ENCODE results near the gene C1orf167. TPM values are rescaled to one million over a fixed set of nuclear protein-coding genes. Genes with fewer than 3 reads are reported as not detected.

C1orf167 gene
- total and polyA plus RNA-seq, 2 experiments from 2014 or later = 1.7 to 2.2 TPM

GRCh38 chr1:11713095-11713494 is 48.9 kb upstream of the C1orf167 start:
- Mint-ChIP-seq H3K4me1 (peaks cover 10% of the 10 kb centered on the region; the same call in 2 of the 3 replicates), H3K27me3 (ENCODE audit: insufficient read depth, low read depth, poor library complexity) (peaks cover 7% of the 10 kb centered on the region), H3K9me3 (no peaks in the 10 kb centered on the region), H3K27ac (no peak overlapping the region), H3K4me3 (no peak overlapping the region), H3K36me3 (ENCODE audit: low read depth) (peaks cover 37% of the 10 kb centered on the region)
- no peaks in the 10 kb centered on the region for H3K4me1 ChIP-seq (ENCODE audit: insufficient read depth)
- no peak overlapping the region for H3K27ac ChIP-seq (ENCODE audit: low read depth)
- H3K4me3 ChIP-seq = no peak overlapping the region
- TF ChIP-seq, protein P1, sequence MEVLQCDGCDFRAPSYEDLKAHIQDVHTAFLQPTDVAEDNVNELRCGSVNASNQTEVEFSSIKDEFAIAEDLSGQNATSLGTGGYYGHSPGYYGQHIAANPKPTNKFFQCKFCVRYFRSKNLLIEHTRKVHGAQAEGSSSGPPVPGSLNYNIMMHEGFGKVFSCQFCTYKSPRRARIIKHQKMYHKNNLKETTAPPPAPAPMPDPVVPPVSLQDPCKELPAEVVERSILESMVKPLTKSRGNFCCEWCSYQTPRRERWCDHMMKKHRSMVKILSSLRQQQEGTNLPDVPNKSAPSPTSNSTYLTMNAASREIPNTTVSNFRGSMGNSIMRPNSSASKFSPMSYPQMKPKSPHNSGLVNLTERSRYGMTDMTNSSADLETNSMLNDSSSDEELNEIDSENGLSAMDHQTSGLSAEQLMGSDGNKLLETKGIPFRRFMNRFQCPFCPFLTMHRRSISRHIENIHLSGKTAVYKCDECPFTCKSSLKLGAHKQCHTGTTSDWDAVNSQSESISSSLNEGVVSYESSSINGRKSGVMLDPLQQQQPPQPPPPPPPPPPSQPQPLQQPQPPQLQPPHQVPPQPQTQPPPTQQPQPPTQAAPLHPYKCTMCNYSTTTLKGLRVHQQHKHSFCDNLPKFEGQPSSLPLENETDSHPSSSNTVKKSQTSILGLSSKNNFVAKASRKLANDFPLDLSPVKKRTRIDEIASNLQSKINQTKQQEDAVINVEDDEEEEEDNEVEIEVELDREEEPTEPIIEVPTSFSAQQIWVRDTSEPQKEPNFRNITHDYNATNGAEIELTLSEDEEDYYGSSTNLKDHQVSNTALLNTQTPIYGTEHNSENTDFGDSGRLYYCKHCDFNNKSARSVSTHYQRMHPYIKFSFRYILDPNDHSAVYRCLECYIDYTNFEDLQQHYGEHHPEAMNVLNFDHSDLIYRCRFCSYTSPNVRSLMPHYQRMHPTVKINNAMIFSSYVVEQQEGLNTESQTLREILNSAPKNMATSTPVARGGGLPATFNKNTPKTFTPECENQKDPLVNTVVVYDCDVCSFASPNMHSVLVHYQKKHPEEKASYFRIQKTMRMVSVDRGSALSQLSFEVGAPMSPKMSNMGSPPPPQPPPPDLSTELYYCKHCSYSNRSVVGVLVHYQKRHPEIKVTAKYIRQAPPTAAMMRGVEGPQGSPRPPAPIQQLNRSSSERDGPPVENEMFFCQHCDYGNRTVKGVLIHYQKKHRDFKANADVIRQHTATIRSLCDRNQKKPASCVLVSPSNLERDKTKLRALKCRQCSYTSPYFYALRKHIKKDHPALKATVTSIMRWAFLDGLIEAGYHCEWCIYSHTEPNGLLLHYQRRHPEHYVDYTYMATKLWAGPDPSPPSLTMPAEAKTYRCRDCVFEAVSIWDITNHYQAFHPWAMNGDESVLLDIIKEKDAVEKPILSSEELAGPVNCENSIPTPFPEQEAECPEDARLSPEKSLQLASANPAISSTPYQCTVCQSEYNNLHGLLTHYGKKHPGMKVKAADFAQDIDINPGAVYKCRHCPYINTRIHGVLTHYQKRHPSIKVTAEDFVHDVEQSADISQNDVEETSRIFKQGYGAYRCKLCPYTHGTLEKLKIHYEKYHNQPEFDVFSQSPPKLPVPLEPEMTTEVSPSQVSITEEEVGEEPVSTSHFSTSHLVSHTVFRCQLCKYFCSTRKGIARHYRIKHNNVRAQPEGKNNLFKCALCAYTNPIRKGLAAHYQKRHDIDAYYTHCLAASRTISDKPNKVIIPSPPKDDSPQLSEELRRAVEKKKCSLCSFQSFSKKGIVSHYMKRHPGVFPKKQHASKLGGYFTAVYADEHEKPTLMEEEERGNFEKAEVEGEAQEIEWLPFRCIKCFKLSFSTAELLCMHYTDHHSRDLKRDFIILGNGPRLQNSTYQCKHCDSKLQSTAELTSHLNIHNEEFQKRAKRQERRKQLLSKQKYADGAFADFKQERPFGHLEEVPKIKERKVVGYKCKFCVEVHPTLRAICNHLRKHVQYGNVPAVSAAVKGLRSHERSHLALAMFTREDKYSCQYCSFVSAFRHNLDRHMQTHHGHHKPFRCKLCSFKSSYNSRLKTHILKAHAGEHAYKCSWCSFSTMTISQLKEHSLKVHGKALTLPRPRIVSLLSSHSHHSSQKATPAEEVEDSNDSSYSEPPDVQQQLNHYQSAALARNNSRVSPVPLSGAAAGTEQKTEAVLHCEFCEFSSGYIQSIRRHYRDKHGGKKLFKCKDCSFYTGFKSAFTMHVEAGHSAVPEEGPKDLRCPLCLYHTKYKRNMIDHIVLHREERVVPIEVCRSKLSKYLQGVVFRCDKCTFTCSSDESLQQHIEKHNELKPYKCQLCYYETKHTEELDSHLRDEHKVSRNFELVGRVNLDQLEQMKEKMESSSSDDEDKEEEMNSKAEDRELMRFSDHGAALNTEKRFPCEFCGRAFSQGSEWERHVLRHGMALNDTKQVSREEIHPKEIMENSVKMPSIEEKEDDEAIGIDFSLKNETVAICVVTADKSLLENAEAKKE (CRISPR knock-in tag; IDR thresholded peaks at IDR 0.05) = no peak
- no peak for TF ChIP-seq EZH2phosphoT487 (IDR thresholded peaks at IDR 0.05; ENCODE audit: unreplicated experiment)
- TF ChIP-seq ZNF331 (CRISPR knock-in tag; IDR thresholded peaks at IDR 0.05; ENCODE audit: low read depth) = no peak
- TF ChIP-seq POLR2AphosphoS5 (IDR thresholded peaks at IDR 0.05; ENCODE audit: low read depth) = no peak
- TF ChIP-seq ZNF114 (CRISPR knock-in tag; IDR thresholded peaks at IDR 0.05) = no peak
- TF ChIP-seq, protein P2, sequence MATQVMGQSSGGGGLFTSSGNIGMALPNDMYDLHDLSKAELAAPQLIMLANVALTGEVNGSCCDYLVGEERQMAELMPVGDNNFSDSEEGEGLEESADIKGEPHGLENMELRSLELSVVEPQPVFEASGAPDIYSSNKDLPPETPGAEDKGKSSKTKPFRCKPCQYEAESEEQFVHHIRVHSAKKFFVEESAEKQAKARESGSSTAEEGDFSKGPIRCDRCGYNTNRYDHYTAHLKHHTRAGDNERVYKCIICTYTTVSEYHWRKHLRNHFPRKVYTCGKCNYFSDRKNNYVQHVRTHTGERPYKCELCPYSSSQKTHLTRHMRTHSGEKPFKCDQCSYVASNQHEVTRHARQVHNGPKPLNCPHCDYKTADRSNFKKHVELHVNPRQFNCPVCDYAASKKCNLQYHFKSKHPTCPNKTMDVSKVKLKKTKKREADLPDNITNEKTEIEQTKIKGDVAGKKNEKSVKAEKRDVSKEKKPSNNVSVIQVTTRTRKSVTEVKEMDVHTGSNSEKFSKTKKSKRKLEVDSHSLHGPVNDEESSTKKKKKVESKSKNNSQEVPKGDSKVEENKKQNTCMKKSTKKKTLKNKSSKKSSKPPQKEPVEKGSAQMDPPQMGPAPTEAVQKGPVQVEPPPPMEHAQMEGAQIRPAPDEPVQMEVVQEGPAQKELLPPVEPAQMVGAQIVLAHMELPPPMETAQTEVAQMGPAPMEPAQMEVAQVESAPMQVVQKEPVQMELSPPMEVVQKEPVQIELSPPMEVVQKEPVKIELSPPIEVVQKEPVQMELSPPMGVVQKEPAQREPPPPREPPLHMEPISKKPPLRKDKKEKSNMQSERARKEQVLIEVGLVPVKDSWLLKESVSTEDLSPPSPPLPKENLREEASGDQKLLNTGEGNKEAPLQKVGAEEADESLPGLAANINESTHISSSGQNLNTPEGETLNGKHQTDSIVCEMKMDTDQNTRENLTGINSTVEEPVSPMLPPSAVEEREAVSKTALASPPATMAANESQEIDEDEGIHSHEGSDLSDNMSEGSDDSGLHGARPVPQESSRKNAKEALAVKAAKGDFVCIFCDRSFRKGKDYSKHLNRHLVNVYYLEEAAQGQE (IDR thresholded peaks at IDR 0.05; ENCODE audit: unreplicated experiment) = no peak
- no peak for TF ChIP-seq JUNB (IDR thresholded peaks at IDR 0.05; ENCODE audit: unreplicated experiment)
- TF ChIP-seq ETS1 (IDR thresholded peaks at IDR 0.05) = no peak
- TF ChIP-seq NANOG (IDR thresholded peaks at IDR 0.05; ENCODE audit: borderline replicate concordance) = no peak
- TF ChIP-seq STAT1 (IDR thresholded peaks at IDR 0.05; ENCODE audit: unreplicated experiment) = no peak
- TF ChIP-seq CTCF (conservative IDR thresholded peaks at IDR 0.05; ENCODE audit: low read depth in 2 of 2) = no peak
- no peak for TF ChIP-seq CREB1 (CRISPR knock-in tag; IDR thresholded peaks at IDR 0.05; ENCODE audit: low read depth)
- TF ChIP-seq EZH2 (IDR thresholded peaks at IDR 0.05; ENCODE audit: low read depth, unreplicated experiment) = no peak
- H3K27me3 ChIP-seq (ENCODE audit: insufficient read depth) = no peaks in the 10 kb centered on the region
- H3K4me2 ChIP-seq = no peak overlapping the region
- H4K20me1 ChIP-seq (replicated peaks; ENCODE audit: insufficient read depth) = no peaks in the 10 kb centered on the region; the same call in 1 of the 2 replicates
- no peaks in the 10 kb centered on the region for H3K9me2 ChIP-seq (ENCODE audit: insufficient read depth)
- H3F3A ChIP-seq (replicated peaks; ENCODE audit: low read depth) = 0 out of 2 replicates have a peak, but pooled peaks cover 3% of the 10 kb centered on the region
- no peaks in the 10 kb centered on the region for H3K36me3 ChIP-seq (ENCODE audit: insufficient read depth)
- DNase-seq (ENCODE audit: low spot score) (no peak), ATAC-seq (no peak)
- no peak overlapping the region for H2AFZ ChIP-seq
- no peaks in the 10 kb centered on the region for H3K79me2 ChIP-seq (replicated peaks; ENCODE audit: insufficient read depth)
